Neural cell (in vitro differentiated cells): ENCODE measurements around the gene STKLD1. TPM values are rescaled to one million over a fixed set of nuclear protein-coding genes. Genes with fewer than 3 reads are reported as not detected.

Experiments used
- H2AFZ ChIP-seq: fragments of 200-600, 300-800 bp; sonication (generic), shearing (Covaris generic); 2 replicates; pipeline ENCODE4 v1.6.0; 2014; ENCODE audit warnings: low read depth, mild to moderate bottlenecking, antibody characterized with exemption, low read length, moderate library complexity
- H3F3A ChIP-seq: fragments of 200-600 bp; shearing (Covaris generic); 2 replicates; pipeline ENCODE4 v1.6.1; 2016; ENCODE audit warnings: mild to moderate bottlenecking, moderate library complexity, mixed read lengths, antibody characterized with exemption, low read length; ENCODE audit not compliant: insufficient read depth, poor library complexity, severe bottlenecking
- H3K27ac ChIP-seq: fragments of 200-600, 300-800 bp; sonication (generic), shearing (Covaris generic); 2 replicates; pipeline ENCODE4 v1.5.1; 2014; ENCODE audit warnings: mild to moderate bottlenecking, low read length, moderate library complexity
- H3K27me3 ChIP-seq: fragments of 300-800, 200-600 bp; sonication (generic), shearing (Covaris generic); 2 replicates; pipeline ENCODE4 v1.6.0; 2014; ENCODE audit warnings: mild to moderate bottlenecking, low read depth, low read length, moderate library complexity; ENCODE audit not compliant: insufficient read depth
- H3K36me3 ChIP-seq: fragments of 300-800, 200-600 bp; sonication (generic), shearing (Covaris generic); 2 replicates; pipeline ENCODE4 v1.5.1; 2014; ENCODE audit warnings: mild to moderate bottlenecking, antibody characterized with exemption, low read length, moderate library complexity; ENCODE audit not compliant: insufficient read depth
- H3K4me2 ChIP-seq: fragments of 300-800, 200-600 bp; sonication (generic), shearing (Covaris generic); 2 replicates; pipeline ENCODE4 v1.6.0; 2014; ENCODE audit warnings: mild to moderate bottlenecking, low read length
- H3K4me3 ChIP-seq: fragments of 300-800, 200-600 bp; sonication (generic), shearing (Covaris generic); 2 replicates; pipeline ENCODE4 v1.5.1; 2014; ENCODE audit warnings: mild to moderate bottlenecking, low read length, moderate library complexity
- H3K79me2 ChIP-seq: fragments of 200-600 bp; shearing (Covaris generic); replicated peaks from 2 replicates; pipeline ENCODE4 v1.6.0; 2014; ENCODE audit warnings: mild to moderate bottlenecking, low read length, moderate library complexity; ENCODE audit not compliant: insufficient read depth
- H3K9ac ChIP-seq: fragments of 300-800, 200-600 bp; sonication (generic), shearing (Covaris generic); 2 replicates; pipeline ENCODE4 v1.6.1; 2016; ENCODE audit warnings: mild to moderate bottlenecking, low read length, mixed read lengths
- H3K9me2 ChIP-seq: fragments of 200-600 bp; shearing (Covaris generic); 2 replicates; pipeline ENCODE4 v1.6.1; 2016; ENCODE audit warnings: mild to moderate bottlenecking, low read length, mixed read lengths; ENCODE audit not compliant: insufficient read depth
- H3K9me3 ChIP-seq: fragments of 200-600, 300-800 bp; sonication (generic), shearing (Covaris generic); 2 replicates; pipeline ENCODE4 v1.6.1; 2016; ENCODE audit warnings: mild to moderate bottlenecking, mixed run types, low read length, moderate library complexity, mixed read lengths
- H4K20me1 ChIP-seq: fragments of 200-600 bp; shearing (Covaris generic); 2 replicates; pipeline ENCODE4 v1.6.1; 2016; ENCODE audit warnings: mild to moderate bottlenecking, mixed run types; ENCODE audit not compliant: insufficient read depth
- CTCF ChIP-seq: fragments of 450-650 bp; IDR thresholded peaks from 2 replicates; pipeline ENCODE4 v1.5.1; 2014; ENCODE audit warnings: antibody characterized with exemption, mild to moderate bottlenecking, moderate library complexity; ENCODE audit not compliant: poor library complexity, severe bottlenecking
- EP300 ChIP-seq: fragments of 450-650 bp; conservative IDR thresholded peaks from 2 replicates; pipeline ENCODE4 v1.6.1; 2014; ENCODE audit warnings: antibody characterized with exemption, mild to moderate bottlenecking, moderate library complexity; ENCODE audit not compliant: poor library complexity, severe bottlenecking
- EZH2 ChIP-seq: fragments of 200-600, 300-800 bp; shearing (Covaris generic), sonication (generic); IDR thresholded peaks from 2 replicates; pipeline ENCODE4 v1.6.1; 2014; ENCODE audit warnings: antibody characterized with exemption, low read length, borderline replicate concordance, mild to moderate bottlenecking; ENCODE audit not compliant: insufficient read depth, poor library complexity, severe bottlenecking
- MXI1 ChIP-seq: fragments of 450-650 bp; conservative IDR thresholded peaks from 2 replicates; pipeline ENCODE4 v1.6.1; 2014; ENCODE audit warnings: antibody characterized with exemption, mild to moderate bottlenecking; ENCODE audit not compliant: poor library complexity, severe bottlenecking
- POLR2AphosphoS5 ChIP-seq: IDR thresholded peaks from 2 replicates; pipeline ENCODE4 v1.6.1; 2012
- RAD21 ChIP-seq: fragments of 450-650 bp; conservative IDR thresholded peaks from 2 replicates; pipeline ENCODE4 v1.6.1; 2014; ENCODE audit warnings: antibody characterized with exemption, mild to moderate bottlenecking, moderate library complexity
- REST ChIP-seq: IDR thresholded peaks from 2 replicates; pipeline ENCODE4 v1.6.1; 2012; ENCODE audit warnings: borderline replicate concordance
- SMC3 ChIP-seq: fragments of 450-650 bp; conservative IDR thresholded peaks from 2 replicates; pipeline ENCODE4 v1.6.1; 2014; ENCODE audit warnings: antibody characterized with exemption, mild to moderate bottlenecking, moderate library complexity; ENCODE audit not compliant: poor library complexity
- TAF1 ChIP-seq: IDR thresholded peaks from 2 replicates; pipeline ENCODE4 v1.6.1; 2012; ENCODE audit warnings: low read depth
- polyA plus RNA-seq: library from polyadenylated mRNA; depleted of rRNA; stranded (reverse); fragments of >200 nt; gene quantifications from 2 replicates; pipeline ENCODE4 v1.2.3, GENCODE V29; 2014

STKLD1 gene
- polyA plus RNA-seq, 1 donor from 2014 or later, result 1.1 TPM

- Histone ChIP-seq H2AFZ (no peak overlapping the region), H3K4me2 (no peak overlapping the region), H3K79me2 (no peaks in the 10 kb centered on the region), H3K36me3 (no peaks in the 10 kb centered on the region), H3K9me2 (no peaks in the 10 kb centered on the region), H3K27ac (no peak overlapping the region), H4K20me1 (no peaks in the 10 kb centered on the region), H3K9me3 (no peaks in the 10 kb centered on the region), H3K4me3 (no peak overlapping the region), H3K9ac (no peak overlapping the region), H3F3A (no peaks in the 10 kb centered on the region), H3K27me3 (peaks cover 17% of the 10 kb centered on the region)
- no peak for TF ChIP-seq MXI1
These were observed 57.2 kb downstream of the STKLD1 start for GRCh38 chr9:133433351-133433843.

GRCh38 chr9:133436681-133437080, 60.5 kb downstream of the STKLD1 start:
- Histone ChIP-seq H3K9ac (no peak overlapping the region), H3K9me2 (no peaks in the 10 kb centered on the region), H3F3A (no peaks in the 10 kb centered on the region), H3K27me3 (no peaks in the 10 kb centered on the region), H3K27ac (no peak overlapping the region), H3K4me3 (no peak overlapping the region), H3K36me3 (no peaks in the 10 kb centered on the region), H3K4me2 (no peak overlapping the region), H3K79me2 (no peaks in the 10 kb centered on the region), H2AFZ (no peak overlapping the region), H3K9me3 (no peaks in the 10 kb centered on the region), H4K20me1 (no peaks in the 10 kb centered on the region)
- TF ChIP-seq CTCF (no peak), EZH2 (no peak), SMC3 (no peak), POLR2AphosphoS5 (no peak), REST (no peak), EP300 (no peak), TAF1 (no peak), RAD21 (no peak), MXI1 (no peak)
